ENCODE results near the gene ACAD9.

DNA sequence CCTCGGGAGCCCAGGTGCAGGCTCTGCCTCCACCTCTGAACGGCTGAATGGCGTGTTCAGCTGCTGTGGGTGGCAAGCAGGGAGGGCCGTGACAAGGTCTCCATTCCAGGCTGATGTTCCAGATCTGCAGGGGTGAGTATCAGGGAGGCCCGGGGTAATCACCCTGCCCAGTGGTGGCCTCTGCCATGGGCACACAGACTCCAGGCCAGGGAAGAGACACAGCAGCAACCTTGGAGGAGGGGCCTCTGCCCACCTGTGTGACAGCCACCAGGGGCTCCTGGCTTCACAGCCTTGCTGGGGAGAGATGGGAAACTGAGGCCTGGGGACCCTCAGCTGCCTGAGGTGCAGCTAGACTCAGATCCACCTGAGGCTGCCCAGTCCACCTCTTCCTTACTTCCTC, 25.6 kb upstream of the ACAD9 start:
- TF ChIP-seq, protein P1, sequence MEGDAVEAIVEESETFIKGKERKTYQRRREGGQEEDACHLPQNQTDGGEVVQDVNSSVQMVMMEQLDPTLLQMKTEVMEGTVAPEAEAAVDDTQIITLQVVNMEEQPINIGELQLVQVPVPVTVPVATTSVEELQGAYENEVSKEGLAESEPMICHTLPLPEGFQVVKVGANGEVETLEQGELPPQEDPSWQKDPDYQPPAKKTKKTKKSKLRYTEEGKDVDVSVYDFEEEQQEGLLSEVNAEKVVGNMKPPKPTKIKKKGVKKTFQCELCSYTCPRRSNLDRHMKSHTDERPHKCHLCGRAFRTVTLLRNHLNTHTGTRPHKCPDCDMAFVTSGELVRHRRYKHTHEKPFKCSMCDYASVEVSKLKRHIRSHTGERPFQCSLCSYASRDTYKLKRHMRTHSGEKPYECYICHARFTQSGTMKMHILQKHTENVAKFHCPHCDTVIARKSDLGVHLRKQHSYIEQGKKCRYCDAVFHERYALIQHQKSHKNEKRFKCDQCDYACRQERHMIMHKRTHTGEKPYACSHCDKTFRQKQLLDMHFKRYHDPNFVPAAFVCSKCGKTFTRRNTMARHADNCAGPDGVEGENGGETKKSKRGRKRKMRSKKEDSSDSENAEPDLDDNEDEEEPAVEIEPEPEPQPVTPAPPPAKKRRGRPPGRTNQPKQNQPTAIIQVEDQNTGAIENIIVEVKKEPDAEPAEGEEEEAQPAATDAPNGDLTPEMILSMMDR (IDR thresholded peaks at IDR 0.05; ENCODE audit: low read depth, low read length), result no peak
- no peak for TF ChIP-seq POLR2A (IDR thresholded peaks at IDR 0.05; ENCODE audit: extremely low read depth, insufficient read length)

Measured in NB4 (cell line).